HG03432 (cell line): ENCODE data around the gene CAND2.
"Not testable (repeated sequence)": the region's sequence is repeated elsewhere in the genome, so short reads cannot be mapped to it uniquely, and the experiment has no call there.

Experiments
- ATAC-seq: cut with Tn5 transposase; IDR thresholded peaks from one replicate; pipeline ENCODE4 v1.9.1; 2021; ENCODE audit warnings: mild to moderate bottlenecking, moderate library complexity; ENCODE audit not compliant: unreplicated experiment

Gene CAND2

DNA sequence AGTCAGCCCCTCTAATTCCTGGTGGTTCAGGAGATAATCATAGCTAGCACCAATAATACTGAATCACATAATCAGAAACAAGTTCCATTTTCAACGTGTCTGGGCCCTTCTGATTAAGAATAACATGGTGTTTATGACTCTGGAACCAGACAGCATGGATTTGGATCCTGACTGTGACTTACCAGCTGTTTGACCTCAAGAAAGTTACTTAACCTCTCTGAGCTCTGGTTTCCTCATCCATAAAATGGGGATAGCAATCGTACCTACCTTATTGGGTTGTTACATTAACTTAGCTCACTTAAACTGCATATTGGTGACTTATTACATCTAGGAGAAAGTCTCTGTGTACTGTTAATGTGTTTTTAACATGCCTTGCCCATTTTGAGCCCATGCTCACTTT, 26.7 kb upstream of the CAND2 start:
- no peak for ATAC-seq

DNA sequence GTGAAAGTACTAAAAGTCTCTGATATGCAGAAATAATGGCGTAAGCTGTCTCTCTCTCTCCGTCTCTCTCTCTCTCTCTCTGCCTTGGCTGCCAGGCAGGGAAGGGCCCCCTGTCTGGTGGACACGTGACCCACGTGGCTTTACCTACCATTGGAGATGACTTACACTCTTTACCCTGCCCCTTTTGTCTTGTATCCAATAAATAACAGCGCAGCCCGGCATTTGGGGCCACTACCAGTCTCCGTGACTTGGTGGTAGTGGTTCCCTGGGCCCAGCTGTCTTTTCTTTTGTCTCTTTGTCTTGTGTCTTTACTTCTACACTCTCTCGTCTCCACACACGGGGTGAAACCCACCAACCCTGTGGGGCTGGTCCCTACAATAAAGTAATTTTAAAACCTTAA, 25.2 kb upstream of the CAND2 start:
- ATAC-seq: no peak

DNA sequence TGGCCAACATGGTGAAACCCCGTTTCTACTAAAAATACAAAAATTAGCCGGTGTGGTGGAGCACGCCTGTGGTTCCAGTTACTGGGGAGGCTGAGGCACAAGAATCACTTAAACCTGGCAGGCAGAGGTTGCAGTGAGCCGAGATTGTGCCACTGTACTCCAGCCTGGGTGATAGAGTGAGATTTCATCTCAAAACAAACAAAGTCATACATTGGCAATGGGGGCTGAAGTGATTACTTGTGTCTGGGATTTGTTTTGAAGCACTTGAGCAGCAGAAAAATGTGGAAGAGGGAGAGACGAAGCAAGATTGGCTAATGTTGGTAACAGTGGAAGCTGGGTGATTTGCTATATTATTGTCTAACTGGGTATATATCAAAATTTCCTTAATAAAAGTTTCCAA, 24.0 kb upstream of the CAND2 start:
- ATAC-seq: no peak

DNA sequence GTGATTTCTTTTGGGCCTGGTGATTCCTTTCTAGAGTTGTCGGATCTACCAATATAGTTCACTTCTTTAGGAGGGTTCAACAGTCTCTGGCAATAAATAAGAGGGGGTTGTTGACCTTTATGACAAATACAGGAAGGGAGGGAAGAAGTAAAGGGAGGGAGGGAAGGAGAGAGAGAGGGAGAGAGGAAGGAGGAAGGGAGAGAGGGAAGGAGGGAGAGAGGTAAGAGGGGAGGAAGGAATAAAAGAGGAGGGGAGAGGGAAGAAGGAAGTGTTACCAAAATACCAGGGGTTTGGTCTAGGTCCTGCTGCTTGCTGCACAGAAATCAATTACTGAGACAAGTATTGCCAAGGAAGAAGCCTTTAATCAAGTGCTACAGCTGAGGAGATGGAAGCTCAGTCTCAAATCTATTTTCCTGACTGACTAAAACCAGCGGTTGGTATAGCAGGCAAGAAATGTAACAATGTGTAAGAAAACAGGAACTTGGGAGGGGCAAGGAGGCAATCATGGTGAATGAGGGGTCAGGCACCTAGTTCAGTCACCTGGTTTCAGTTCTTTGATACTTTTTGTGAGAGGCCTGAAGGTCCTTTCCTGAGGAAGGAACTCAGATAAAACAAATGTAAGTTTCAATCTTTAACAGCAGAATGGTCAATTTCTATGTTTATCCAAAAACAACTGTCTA, 23.3 kb upstream of the CAND2 start:
- ATAC-seq: no peak

DNA sequence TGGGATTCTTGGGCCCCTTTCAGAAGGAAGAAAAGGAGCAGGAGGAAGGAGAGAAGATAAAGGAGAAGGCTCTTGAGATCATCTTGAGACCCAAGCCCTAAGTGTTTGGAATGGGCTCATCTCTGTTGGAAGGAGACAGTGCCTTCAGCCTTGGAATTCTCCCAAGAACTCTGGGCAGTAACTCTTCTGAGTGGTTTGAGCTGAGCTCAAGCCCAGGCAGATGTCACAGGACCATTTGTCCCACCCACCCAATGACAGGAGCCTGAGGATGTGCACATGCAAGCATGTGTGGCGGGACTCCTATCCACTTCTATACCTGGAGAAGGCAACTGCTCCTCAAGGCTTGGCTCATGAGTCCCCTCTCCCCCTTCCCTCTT, 22.8 kb upstream of the CAND2 start:
- no peak for ATAC-seq

DNA sequence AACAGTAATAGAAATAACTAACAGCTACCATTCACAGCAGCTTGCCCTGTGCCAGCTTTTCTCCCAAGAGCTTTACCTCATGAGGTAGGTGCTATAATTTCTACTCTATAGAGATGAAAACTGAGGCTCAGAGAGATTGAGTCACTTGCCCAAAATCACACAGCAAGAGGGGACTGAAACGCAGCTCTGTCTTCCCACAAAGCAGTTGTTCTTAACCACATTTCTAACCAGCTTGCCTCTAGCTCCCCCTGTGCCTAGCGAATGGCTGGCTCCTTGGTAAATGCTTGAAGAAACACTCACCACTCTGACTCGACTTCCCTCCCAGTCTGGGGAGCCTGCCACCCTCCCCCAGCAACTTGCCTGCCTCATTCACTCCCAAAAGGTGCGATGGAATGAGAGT, 21.9 kb upstream of the CAND2 start:
- ATAC-seq: no peak

DNA sequence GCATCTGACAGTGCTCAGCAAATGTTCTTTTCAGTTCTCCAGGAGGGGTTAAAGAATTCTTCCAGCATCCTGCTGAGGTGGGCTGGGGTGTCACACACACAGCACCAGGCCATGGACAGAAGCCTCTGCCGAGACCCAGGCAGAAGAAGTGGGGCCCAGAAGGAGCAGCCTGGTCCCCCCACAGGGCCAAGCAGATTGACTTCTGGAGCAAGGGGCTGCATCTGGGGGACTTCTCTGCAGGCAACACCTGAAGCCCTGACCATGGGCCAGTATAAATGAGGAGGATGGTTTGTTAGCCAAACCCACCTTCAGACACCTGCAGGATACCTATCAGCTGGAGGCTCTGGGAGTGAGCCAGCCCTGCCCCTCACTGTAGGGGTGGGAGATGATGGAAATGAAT, 21.3 kb upstream of the CAND2 start:
- ATAC-seq: no peak

DNA sequence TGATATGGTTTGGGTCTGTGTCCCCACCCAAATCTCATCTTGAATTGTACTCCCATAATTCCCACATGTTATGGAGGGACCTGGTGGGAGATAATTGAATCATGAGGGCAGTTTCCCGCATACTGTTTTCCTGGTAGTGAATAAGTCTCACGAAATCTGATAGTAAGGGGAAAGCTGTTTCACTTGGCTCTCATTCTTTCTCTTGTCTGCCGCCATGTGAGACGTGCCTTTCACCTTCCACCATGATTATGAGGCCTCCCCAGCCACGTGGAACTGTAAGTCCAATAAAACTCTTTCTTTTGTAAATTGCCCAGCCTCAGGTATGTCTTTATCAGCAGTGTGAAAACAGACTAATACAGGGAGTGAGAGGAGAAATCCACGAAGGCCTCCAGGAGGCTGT, 20.5 kb upstream of the CAND2 start:
- not testable (repeated sequence) for ATAC-seq

DNA sequence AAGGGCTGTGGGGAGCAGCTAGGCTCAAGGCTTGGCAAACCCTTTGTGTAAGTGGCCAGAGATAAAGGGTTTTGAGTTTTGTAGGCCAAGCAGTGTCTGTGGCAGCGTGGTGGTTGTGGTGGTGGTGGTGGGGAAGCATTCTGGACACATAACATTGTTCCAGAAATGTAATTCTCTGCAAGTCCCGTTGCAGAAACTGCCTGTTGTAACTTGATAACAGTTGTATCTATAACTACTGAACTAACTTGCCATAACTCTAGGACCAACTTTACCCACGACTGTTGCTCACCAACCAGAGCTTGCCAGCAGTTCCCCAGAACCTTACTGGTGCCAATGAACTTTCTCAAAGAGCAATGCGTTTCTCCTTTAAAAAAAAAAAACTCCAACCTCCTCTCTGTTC, 19.3 kb upstream of the CAND2 start:
- ATAC-seq: no peak

DNA sequence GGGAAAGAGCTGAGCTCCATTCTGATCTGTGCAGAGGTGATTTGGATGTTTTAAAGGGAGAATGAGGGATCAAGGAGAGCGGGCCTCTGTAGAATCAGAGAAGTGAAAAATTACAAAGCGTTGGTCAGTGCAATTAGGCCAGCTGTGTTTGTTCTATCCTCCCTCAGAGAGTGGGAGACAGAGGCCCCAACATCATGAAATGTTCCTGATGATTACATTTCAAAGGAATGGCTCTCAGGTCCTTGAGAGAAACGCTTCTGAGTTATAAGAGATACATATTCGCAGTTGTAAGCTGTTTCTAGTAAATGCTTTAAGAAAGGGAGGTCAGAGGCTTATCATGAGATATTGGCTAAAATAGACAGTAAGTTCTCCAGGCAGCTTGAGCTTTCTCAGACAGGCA, 15.7 kb upstream of the CAND2 start:
- no peak for ATAC-seq

DNA sequence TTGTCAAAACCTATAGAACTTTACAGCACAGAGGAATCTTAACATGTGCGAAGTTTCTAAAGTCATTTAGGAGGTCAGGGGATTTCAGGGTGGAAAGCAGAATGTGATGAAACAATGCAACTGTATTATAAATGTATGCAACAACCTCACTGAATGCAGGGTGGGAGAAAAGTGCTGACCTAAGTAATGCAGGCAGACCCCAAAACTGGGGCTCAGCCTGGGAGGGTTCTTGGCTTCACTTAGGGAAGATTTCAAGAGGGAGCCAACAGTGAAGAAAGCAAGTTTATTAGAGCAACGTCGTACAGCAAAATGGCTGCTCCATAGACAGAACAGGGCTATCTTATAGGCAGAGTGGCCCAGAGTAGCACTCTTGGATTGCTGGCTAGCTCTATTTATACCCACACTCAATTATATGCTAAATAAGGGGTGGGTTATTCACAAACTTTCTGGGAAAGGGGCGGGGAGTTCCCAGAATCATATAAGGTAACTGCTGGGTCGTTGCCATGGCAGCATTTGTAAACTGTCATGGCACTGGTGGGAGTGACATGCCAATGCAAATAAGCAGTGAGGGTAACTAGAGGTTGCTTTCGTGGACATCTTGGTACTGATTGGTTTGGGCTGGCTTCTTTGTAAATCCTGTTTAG, 14.2 kb upstream of the CAND2 start:
- no peak for ATAC-seq

DNA sequence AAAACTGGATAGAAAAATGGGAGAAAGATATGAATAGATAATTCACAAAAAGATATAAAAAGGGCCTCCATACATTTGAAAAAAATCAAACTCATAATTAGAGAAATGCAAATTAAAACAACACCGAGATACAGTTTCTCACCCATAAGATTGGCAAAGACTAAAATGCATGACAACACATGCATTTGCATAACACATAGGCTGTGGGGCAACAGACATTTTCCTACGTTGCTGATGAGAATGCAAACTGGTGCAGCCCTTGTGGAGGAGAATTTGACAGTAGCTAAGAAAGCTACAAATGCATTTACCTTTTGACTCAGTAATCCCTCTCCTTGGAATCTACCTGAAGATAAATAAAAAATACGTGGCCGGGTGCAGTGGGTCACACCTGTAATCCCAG, 11.4 kb upstream of the CAND2 start:
- no peak for ATAC-seq

DNA sequence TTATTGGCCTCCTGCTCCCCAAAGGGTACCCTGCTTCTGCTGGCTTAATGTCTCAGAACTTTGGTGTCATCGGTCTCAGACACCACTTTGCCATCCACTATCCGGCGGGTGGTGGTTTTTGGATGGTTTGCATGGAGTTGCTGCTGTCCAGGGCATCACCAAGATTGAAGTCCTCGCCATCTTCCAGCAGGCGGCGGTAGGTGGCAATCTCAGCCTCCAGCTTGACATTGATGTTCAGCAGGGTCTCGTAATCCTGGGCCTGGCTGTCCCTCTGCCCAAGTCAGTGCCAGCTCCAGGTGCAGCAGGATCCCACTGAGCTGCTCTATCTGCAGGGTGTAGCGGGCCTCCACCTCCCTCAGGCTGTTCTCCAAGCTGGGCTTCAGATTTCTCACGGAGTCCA, 9.1 kb upstream of the CAND2 start:
- ATAC-seq: not testable (repeated sequence)

DNA sequence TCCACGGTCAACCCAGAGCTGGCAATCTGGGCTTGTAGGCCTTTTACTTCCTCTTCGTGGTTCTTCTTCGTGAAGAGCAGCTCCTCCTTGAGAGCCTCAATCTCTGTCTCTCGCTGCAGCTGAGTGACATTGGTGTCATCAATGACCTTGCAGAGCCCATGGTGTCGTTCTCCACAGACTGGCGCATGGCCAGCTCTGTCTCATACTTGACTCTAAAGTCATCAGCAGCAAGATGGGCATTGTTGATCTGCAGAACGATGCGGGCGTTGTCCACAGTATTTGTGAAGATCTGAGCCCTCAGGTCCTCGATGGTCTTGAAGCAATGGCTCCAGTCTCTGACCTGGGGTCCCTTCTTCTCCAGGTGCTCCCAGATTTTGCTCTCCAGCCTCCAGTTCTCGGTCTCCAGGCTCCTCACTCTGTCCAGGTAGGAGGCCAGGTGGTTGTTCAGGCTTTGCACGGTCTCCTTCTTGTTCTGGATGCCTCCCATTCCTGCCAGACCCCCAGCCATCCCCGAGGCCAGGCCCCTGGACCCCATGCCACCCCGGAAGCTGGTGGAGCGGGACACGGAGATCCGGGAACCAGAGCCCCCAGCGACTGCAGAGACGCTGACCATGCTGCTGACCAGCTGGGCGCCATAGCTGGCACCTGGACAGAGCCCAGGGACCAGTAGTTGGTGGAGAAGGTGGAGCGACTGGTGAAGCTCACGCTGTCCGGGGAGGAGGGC, 8.4 kb upstream of the CAND2 start:
- ATAC-seq: not testable (repeated sequence)

DNA sequence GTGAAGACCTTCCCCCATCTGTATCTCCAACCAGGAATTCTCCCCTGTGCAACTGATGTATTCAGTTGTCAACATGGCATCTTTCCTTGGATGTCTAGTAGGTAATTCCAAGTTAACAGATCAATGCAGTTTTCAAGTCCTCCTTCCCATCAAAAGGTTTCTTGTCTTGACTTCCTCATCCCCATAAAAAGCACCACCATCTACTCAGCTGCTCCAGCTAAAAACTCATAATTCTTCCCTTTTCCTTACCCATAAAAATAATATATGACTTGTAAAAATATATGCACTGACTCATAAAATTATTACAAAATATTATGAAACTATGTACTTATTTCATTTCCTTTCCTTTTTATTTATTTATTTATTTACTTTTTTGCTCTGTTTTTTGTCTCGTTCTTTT, 5.0 kb upstream of the CAND2 start:
- no peak for ATAC-seq

DNA sequence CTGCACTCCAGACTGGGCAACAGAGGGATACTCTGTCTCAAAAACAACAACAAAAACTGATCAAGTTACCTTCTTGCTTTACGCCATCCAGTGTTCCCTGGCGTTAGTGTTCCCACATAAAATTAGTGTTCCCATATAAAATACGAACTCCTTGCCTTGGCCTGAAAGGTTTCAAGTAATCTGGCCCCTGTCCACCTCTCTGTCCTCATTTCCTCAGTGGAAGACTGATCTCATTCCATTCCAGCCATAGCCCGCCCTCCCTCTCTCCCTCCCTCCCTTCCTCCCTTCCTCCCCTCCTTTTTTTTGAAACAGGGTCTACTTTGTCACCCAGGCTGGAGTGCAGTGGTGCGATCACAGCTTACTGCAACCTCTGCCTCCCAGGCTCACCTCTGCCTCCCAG, 2.8 kb upstream of the CAND2 start:
- ATAC-seq: no peak

DNA sequence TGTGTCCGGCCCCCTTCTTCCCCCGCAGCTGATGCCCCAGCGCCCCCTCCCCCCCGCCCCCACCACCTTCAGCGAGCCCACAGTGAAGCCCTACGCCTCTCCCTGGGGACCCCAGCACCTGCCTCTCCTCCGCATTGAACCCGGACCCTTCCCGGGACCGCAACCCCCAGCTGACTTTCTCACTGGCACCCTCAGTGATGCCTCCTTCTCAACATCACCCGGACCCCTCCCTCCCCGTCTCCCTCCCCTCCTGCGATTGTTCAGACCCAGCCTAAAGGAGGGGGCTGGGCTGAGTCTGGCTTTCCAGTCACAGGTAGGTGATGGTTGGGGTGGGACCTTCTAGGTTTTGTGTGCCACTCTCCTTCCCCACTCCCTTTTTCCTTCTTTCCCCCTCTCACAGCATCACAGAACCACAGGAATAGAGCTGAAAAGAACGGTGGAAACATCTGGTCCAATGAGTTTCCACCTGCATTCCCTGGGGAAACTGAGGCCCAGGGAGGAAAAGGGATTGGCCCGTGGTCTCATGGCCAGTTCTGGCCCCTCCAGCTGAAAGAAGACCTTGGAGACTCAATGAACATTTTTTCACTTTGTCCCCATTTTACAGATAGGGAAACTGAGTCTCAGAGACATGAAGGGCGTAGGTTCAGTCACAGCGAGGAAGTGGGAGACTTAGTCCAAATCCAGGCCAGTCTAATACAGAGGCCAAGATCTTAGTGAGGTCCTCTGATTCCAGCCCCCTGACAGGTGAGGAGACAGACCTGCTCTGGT, 828 bp downstream of the CAND2 start:
- no peak for ATAC-seq

DNA sequence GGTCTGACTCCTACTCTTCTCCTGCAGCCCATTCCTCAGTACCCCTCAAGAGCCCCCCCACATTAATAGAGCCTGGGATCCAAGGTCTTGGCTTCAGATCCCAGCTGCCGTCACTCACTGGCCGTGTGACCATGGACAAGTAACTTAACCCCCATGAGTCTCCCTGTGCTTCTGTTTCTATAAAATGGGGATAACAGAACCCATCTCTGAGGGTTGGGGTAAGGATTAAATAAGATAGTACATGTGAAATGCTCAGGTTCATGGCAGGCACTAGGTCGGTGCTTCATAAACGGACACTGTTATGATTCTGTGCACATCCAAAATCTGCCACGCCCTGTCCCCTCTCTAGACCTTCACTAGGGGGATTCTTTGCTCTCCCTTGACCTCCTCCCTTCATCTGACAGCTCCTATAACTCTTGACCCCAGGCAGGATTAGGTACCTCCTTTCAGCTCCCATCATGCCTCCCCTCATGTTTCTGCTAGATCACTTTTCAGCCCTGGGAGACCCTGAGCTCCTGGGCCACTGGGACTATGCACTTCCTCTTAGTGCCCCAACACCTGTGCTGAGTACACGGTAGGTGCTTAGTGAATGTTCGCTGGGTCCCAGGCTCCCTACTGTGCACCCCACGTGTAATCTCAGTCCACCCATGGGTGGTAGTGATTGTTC, 1.5 kb downstream of the CAND2 start:
- no peak for ATAC-seq

DNA sequence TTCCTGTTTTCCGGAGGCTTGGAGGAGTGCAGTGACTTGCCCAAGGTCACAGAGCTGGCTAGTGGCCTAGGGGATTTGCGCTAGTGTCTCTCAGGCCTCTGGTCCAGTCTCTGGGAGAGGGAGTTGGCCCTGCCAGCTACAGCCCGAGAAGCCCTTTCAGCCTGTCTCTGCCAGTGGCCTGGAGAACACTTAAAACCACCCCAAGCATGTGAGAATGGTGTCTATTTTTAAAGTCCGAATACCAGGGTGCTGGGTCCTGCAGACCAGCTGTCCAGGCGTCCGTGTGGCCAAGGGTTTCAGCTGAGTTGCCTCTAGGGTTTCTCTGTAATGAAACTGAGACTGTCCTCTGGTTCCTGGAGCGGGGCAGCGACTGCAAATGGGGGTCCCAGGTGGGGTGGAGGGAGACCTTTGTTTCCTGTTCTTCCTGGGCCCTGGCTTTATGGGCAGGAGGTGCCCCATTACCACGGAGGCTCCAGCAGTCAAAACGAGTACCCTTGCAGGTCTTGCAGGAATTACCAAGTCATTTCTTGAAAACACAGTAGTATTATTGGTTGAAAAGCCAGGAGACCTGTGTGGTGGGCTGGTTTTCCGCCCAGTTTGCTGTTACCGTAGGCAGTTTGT, 2.2 kb downstream of the CAND2 start:
- no peak for ATAC-seq

DNA sequence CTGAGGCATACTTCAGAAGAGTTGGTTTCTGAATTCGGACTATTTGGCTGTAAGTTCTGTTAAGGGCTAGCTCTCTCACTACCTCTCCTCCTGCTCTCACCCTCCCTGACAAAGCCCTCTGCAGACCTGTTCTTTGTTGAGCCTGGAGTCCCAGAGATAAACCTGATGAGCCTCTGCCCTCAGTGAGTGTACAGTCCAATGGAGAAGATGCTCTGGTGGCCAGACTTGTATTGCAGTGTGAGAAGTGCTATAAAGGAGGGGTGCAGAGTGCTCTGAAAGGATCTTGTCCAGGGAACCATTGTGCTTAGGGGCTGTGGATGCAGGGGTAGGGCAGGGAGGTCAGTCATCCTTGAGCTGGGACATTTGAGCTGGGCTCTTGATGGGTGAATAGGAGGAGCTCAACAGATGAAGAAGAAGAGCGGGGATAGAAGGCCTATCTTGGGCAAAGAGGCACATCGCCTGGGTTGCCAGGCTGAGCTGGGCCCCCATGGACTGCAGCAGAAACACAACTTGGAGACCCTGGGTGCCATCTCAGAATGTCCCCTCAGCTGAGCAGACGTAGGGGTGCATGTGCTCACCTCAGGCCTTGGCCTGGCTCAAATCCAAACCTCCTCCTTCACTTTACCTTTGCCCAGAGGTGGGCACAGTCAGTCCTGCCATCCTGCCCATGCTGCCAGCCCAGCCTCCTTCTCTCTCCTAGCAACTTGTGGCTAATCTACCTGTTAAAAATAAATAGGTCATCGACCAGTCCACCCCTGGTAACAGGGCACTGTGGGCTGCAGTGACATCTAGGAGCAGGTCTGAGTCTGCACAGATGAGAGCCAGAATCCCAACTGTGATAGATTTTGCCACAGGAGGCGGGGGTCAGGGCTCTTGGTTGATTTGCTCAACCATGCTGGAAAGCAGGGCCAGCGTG, 3.3 kb downstream of the CAND2 start:
- no peak for ATAC-seq
